A549 (cell line): Measurements from ENCODE around the gene HNRNPM. TPM values are rescaled to one million over a fixed set of nuclear protein-coding genes. Genes with fewer than 3 reads are reported as not detected.

Experiments
- ATAC-seq, 2 experiments: fragments of 200-7000 bp in 1 of 2; fragments of >200 bp in 1 of 2; cut with Nextera tagmentation in 1 of 2; cut with Tn5 transposase in 1 of 2; 3 replicates each; pipeline versions ENCODE4 v1.8.0 to v1.9.1; 2018 to 2020; ENCODE audit warnings: mild to moderate bottlenecking in 1 of 2, moderate library complexity in 1 of 2
- CTCF ChIA-PET: fragments of 300-600 bp; sonication (Branson Sonifier 250); formaldehyde crosslinking; extraction: SDS; loops from one replicate; lab custom pipeline; 2021; ENCODE audit warnings: antibody characterized with exemption, inconsistent platforms; lab: Yijun Ruan, JAX
- POLR2A ChIA-PET: fragments of 350-600 bp; formaldehyde crosslinking; extraction: SDS; loops from one replicate; lab custom pipeline; 2021; ENCODE audit warnings: antibody characterized with exemption, inconsistent platforms; lab: Yijun Ruan, JAX
- DNase-seq, 2 experiments: peaks; one replicate each; pipeline versions ENCODE4 v3.0.0 to v3.0.0-alpha.2; 2011 to 2016; ENCODE audit warnings: low read depth in 1 of 2, low spot score in 1 of 2
- FAIRE-seq: peaks from 2 replicates; lab custom pipeline; 2011; peaks lifted over from hg19 to GRCh38; lab: Jason Lieb, UNC
- H3K27ac ChIP-seq, 2 experiments: fragments of >200 bp; sonication (Bioruptor Twin); formaldehyde crosslinking; 3 replicates each; pipeline ENCODE4 v1.5.1; 2016 to 2017
- H3K4me1 ChIP-seq: fragments of >200 bp; sonication (Bioruptor Twin); formaldehyde crosslinking; 3 replicates; pipeline ENCODE4 v1.6.1; 2016
- H3K4me2 ChIP-seq: fragments of >200 bp; sonication (Bioruptor Twin); formaldehyde crosslinking; 3 replicates; pipeline ENCODE4 v1.6.1; 2016
- H3K4me3 ChIP-seq: fragments of >200 bp; sonication (Bioruptor Twin); formaldehyde crosslinking; 3 replicates; pipeline ENCODE4 v1.5.1; 2016
- H3K9me3 ChIP-seq: fragments of >200 bp; sonication (Bioruptor Twin); formaldehyde crosslinking; 3 replicates; pipeline ENCODE4 v1.6.1; 2016
- BCL3 ChIP-seq: fragments of >200 bp; sonication (Bioruptor Twin); formaldehyde crosslinking; IDR thresholded peaks from 3 replicates; pipeline ENCODE4 v1.6.1; 2016
- CBX2 ChIP-seq: fragments of 200-600 bp; sonication (generic); IDR thresholded peaks from 2 replicates; pipeline ENCODE4 v1.6.1; 2016; ENCODE audit warnings: low read depth, mild to moderate bottlenecking, borderline replicate concordance
- CHD2 ChIP-seq: fragments of 150-350 bp; IDR thresholded peaks from 2 replicates; pipeline ENCODE4 v1.6.1; 2014; ENCODE audit warnings: low read length; ENCODE audit not compliant: partially characterized antibody
- CTCF ChIP-seq: fragments of >200 bp; sonication (Bioruptor Twin); formaldehyde crosslinking; IDR thresholded peaks from 3 replicates; pipeline ENCODE4 v1.5.1; 2016
- E2F6 ChIP-seq: IDR thresholded peaks from 2 replicates; pipeline ENCODE4 v1.6.1; 2012; ENCODE audit warnings: low read depth, borderline replicate concordance
- ELK1 ChIP-seq: fragments of 150-350 bp; IDR thresholded peaks from 2 replicates; pipeline ENCODE4 v1.6.1; 2014; ENCODE audit warnings: low read depth, mild to moderate bottlenecking, low read length
- ESRRA ChIP-seq: fragments of 150-350 bp; IDR thresholded peaks from 2 replicates; pipeline ENCODE4 v1.6.1; 2014; ENCODE audit warnings: mild to moderate bottlenecking, low read length, borderline replicate concordance
- HDAC2 ChIP-seq: fragments of 200-600 bp; sonication (generic); IDR thresholded peaks from 2 replicates; pipeline ENCODE4 v1.6.1; 2016
- HES2 ChIP-seq: fragments of >200 bp; sonication (Bioruptor Twin); formaldehyde crosslinking; IDR thresholded peaks from 2 replicates; pipeline ENCODE4 v1.6.1; 2016
- HMGXB4 ChIP-seq: fragments of 250-450 bp; sonication (Bioruptor Pico); IDR thresholded peaks from 2 replicates; pipeline ENCODE4 v1.5.0; 2021; ENCODE audit warnings: mild to moderate bottlenecking, moderate library complexity, borderline replicate concordance
- JUN ChIP-seq, 2 experiments: fragments of >200 bp; sonication (Bioruptor Twin); formaldehyde crosslinking; IDR thresholded peaks; 2 replicates in 1 of 2; 3 replicates in 1 of 2; pipeline ENCODE4 v1.6.1; 2016 to 2017
- KDM1A ChIP-seq: fragments of 200-600 bp; sonication (generic); IDR thresholded peaks from 2 replicates; pipeline ENCODE4 v1.6.1; 2016; ENCODE audit warnings: low read depth, mild to moderate bottlenecking
- MAFK ChIP-seq: fragments of 450-650 bp; IDR thresholded peaks from 2 replicates; pipeline ENCODE4 v1.6.1; 2014; ENCODE audit not compliant: partially characterized antibody
- MAX ChIP-seq: IDR thresholded peaks from 2 replicates; pipeline ENCODE4 v1.6.1; 2012
- NPAS2 ChIP-seq: fragments of 250-450 bp; sonication (Bioruptor Pico); IDR thresholded peaks from 2 replicates; pipeline ENCODE4 v1.8.0; 2022; ENCODE audit warnings: mild to moderate bottlenecking, moderate library complexity, borderline replicate concordance
- PHF8 ChIP-seq: fragments of 200-600 bp; sonication (generic); IDR thresholded peaks from 2 replicates; pipeline ENCODE4 v1.6.1; 2016; ENCODE audit warnings: low read depth, mild to moderate bottlenecking, antibody characterized with exemption, moderate library complexity, borderline replicate concordance
- REST ChIP-seq: fragments of 200-600 bp; sonication (generic); IDR thresholded peaks from 2 replicates; pipeline ENCODE4 v1.6.1; 2016; ENCODE audit warnings: antibody characterized with exemption, mild to moderate bottlenecking, moderate library complexity
- RFX5 ChIP-seq: fragments of 450-650 bp; IDR thresholded peaks from 2 replicates; pipeline ENCODE4 v1.7.1; 2014; ENCODE audit warnings: antibody characterized with exemption, mild to moderate bottlenecking, moderate library complexity
- TFCP2L1 ChIP-seq: fragments of 250-450 bp; sonication (Bioruptor Pico); IDR thresholded peaks from 2 replicates; pipeline ENCODE4 v1.5.0; 2021; ENCODE audit warnings: mild to moderate bottlenecking
- WGBS: methylation state at CpG from one replicate; pipeline ENCODE4 v1.1.6; 2017; ENCODE audit errors: missing lambda C conversion rate; 5-methylcytosine and 5-hydroxymethylcytosine counted together
- polyA plus RNA-seq, 4 experiments: library from polyadenylated mRNA; depleted of rRNA in 3 of 4; stranded (reverse); fragments of >200 nt; fragmentation: RNase III in 1 of 4; extraction: RNeasy Plus Mini Kit Qiagen cat#74134 plus additional on column Dnase treatment in 1 of 4; gene quantifications; 2 replicates in 3 of 4; 3 replicates in 1 of 4; pipeline ENCODE4 v1.2.3, GENCODE V29; 2011 to 2017

Gene HNRNPM
- polyA plus RNA-seq, 2 of the 4 experiments (the other 2 are of a cell fraction): 168 to 352 TPM

GRCh38 chr19:8499048-8499833, 54.5 kb downstream of the HNRNPM start:
- WGBS: 89% methylated on average over 30 of the region's 41 CpGs

GRCh38 chr19:8500158-8500557, 55.4 kb downstream of the HNRNPM start:
- ChIA-PET POLR2A (no interaction called here), CTCF (interaction anchor here (0.8 kb wide), 1 partner anchor 80 kb away, joined by 3 read pairs; no protein-coding TSS in a partner anchor)
- Histone ChIP-seq H3K4me2 (no peak overlapping the region), H3K9me3 (no peaks in the 10 kb centered on the region), H3K27ac (0 out of 6 replicates have a peak overlapping the region, but pooled peaks of 1 of the 2 experiments have one; percentile 24), H3K4me1 (peaks cover under 1% of the 10 kb centered on the region; the same call in 2 of the 3 replicates), H3K4me3 (no peak overlapping the region)
- 72% methylated on average over 7 of the region's 7 CpGs for WGBS
- DNase-seq (no peak), FAIRE-seq (no peak), ATAC-seq (no peak)
- no peak for TF ChIP-seq KDM1A
- TF ChIP-seq ESRRA: no peak
- no peak for TF ChIP-seq BCL3
- TF ChIP-seq HMGXB4 (CRISPR knock-in tag): no peak
- no peak for TF ChIP-seq CBX2
- TF ChIP-seq PHF8: no peak
- TF ChIP-seq ELK1: no peak
- no peak for TF ChIP-seq MAFK
- TF ChIP-seq MAX: no peak
- no peak for TF ChIP-seq RFX5
- TF ChIP-seq HDAC2: no peak
- no peak for TF ChIP-seq CHD2
- no peak for TF ChIP-seq CTCF
- no peak for TF ChIP-seq HES2

More at GRCh38 chr19:8499048-8499833, 54.5 kb downstream of the HNRNPM start:
- Histone ChIP-seq H3K4me3 (no peak overlapping the region), H3K27ac (no peak overlapping the region), H3K4me2 (no peak overlapping the region), H3K9me3 (no peaks in the 10 kb centered on the region), H3K4me1 (no peaks in the 10 kb centered on the region)
- POLR2A ChIA-PET: no interaction called here
- CTCF ChIA-PET: interaction anchor here (0.6 kb wide), 1 partner anchor 69 kb away, joined by 3 read pairs; no protein-coding TSS in a partner anchor
- ATAC-seq (no peak), DNase-seq (no peak), FAIRE-seq (no peak)
- TF ChIP-seq JUN (IDR thresholded peaks at IDR 0.05): no peak
- no peak for TF ChIP-seq TFCP2L1 (CRISPR knock-in tag)
- TF ChIP-seq NPAS2 (CRISPR knock-in tag): no peak
- TF ChIP-seq CBX2: no peak
- TF ChIP-seq RFX5: no peak
- no peak for TF ChIP-seq E2F6
- no peak for TF ChIP-seq HDAC2
- TF ChIP-seq REST: no peak
